ENCODE data around the gene NXF3.
"Not testable (repeated sequence)": the region's sequence is repeated elsewhere in the genome, so short reads cannot be mapped to it uniquely, and the experiment has no call there.

The NXF3 gene

GRCh38 chrX:103092942-103093341 is at the start of gene NXF3:
Gene NXF3 (minus strand): TSS chrX:103093143. CDS start chrX:103093023, 120 bp downstream.
- DNase-seq: no peak

- DNase-seq: not testable (repeated sequence)
Observed at GRCh38 chrX:103136528-103136927, 43.6 kb upstream of the NXF3 start.

- DNase-seq: no peak
Observed at GRCh38 chrX:103124284-103124683, 31.3 kb upstream of the NXF3 start.

- DNase-seq: no peak
Observed at GRCh38 chrX:103120748-103121147, 27.8 kb upstream of the NXF3 start.

- not testable (repeated sequence) for DNase-seq
Observed at GRCh38 chrX:103116970-103117369, 24.0 kb upstream of the NXF3 start.

GRCh38 chrX:103109497-103109896 is 16.6 kb upstream of the NXF3 start:
- not testable (repeated sequence) for DNase-seq

GRCh38 chrX:103107836-103108235 is 14.9 kb upstream of the NXF3 start:
- no peak for DNase-seq

- DNase-seq: not testable (repeated sequence)
Observed at GRCh38 chrX:103107227-103107737, 14.3 kb upstream of the NXF3 start.

- DNase-seq: not testable (repeated sequence)
Observed at GRCh38 chrX:103104370-103104769, 11.4 kb upstream of the NXF3 start.

GRCh38 chrX:103103866-103104265 is 10.9 kb upstream of the NXF3 start:
- not testable (repeated sequence) for DNase-seq

- DNase-seq: no peak
Observed at GRCh38 chrX:103101299-103102042, 8.5 kb upstream of the NXF3 start.

GRCh38 chrX:103100484-103100883 is 7.5 kb upstream of the NXF3 start:
- no peak for DNase-seq

- DNase-seq: no peak
Observed at GRCh38 chrX:103099691-103100090, 6.7 kb upstream of the NXF3 start.

GRCh38 chrX:103098488-103098887 is 5.5 kb upstream of the NXF3 start:
- DNase-seq: no peak

- no peak for DNase-seq
Observed at GRCh38 chrX:103081051-103081450, 11.9 kb downstream of the NXF3 start.

GRCh38 chrX:103073467-103073866 is 19.5 kb downstream of the NXF3 start:
- no peak for DNase-seq

- no peak for DNase-seq
Observed at GRCh38 chrX:103066606-103067005, 26.3 kb downstream of the NXF3 start.

- DNase-seq: no peak
Observed at GRCh38 chrX:103063918-103064434, 29.0 kb downstream of the NXF3 start, which contains the start of gene BEX1. Gene BEX1 (minus strand): TSS chrX:103064171. CDS start chrX:103063274, 897 bp downstream.

- no peak for DNase-seq
Observed at GRCh38 chrX:103063191-103063845, 29.6 kb downstream of the NXF3 start.

- no peak for DNase-seq
Observed at GRCh38 chrX:103061486-103061885, 31.5 kb downstream of the NXF3 start.

- no peak for DNase-seq
Observed at GRCh38 chrX:103056902-103057301, 36.0 kb downstream of the NXF3 start.

GRCh38 chrX:103052625-103053024 is 40.3 kb downstream of the NXF3 start:
- no peak for DNase-seq

- no peak for DNase-seq
Observed at GRCh38 chrX:103051260-103051789, 41.6 kb downstream of the NXF3 start.

GRCh38 chrX:103033371-103033770 is 59.6 kb downstream of the NXF3 start:
- DNase-seq: not testable (repeated sequence)

All from CD4-positive, alpha-beta T cell treated with Interleukin-4 for 4 hours (primary cell).